Chondrocyte (in vitro differentiated cells): Measurements from ENCODE around the gene ZC3H11A. TPM values are rescaled to one million over a fixed set of nuclear protein-coding genes. Genes with fewer than 3 reads are reported as not detected.
A peak's percentile ranks its signal among the peaks of the same experiment; 100 is the strongest.
"Not testable (repeated sequence)": the region's sequence is repeated elsewhere in the genome, so short reads cannot be mapped to it uniquely, and the experiment has no call there.

ENCODE experiments used
- DNase-seq: peaks from one replicate; pipeline ENCODE4 v3.0.0; 2021; ENCODE audit warnings: mixed read lengths, low spot score
- H3K27ac Mint-ChIP-seq: one replicate; pipeline ENCODE4 v1.8.0; 2021; ENCODE audit warnings: mild to moderate bottlenecking, moderate library complexity, mixed read lengths; ENCODE audit not compliant: unreplicated experiment
- H3K27me3 Mint-ChIP-seq: 2 replicates; pipeline ENCODE4 v1.8.0; 2021; ENCODE audit warnings: low read depth, mixed read lengths
- H3K36me3 Mint-ChIP-seq: 2 replicates; pipeline ENCODE4 v1.8.0; 2021; ENCODE audit warnings: low read depth, mixed read lengths
- H3K4me1 Mint-ChIP-seq: 2 replicates; pipeline ENCODE4 v1.8.0; 2021; ENCODE audit warnings: low read depth, mild to moderate bottlenecking, mixed read lengths
- H3K4me3 Mint-ChIP-seq: one replicate; pipeline ENCODE4 v1.8.0; 2021; ENCODE audit warnings: mild to moderate bottlenecking, moderate library complexity, mixed read lengths; ENCODE audit not compliant: unreplicated experiment
- H3K9me3 Mint-ChIP-seq: 2 replicates; pipeline ENCODE4 v1.8.0; 2021; ENCODE audit warnings: low read depth, mixed read lengths
- CTCF ChIP-seq: fragments of 200-600 bp; sonication (generic); IDR thresholded peaks from 2 replicates; pipeline ENCODE4 v1.5.0; 2021; ENCODE audit warnings: antibody characterized with exemption, mild to moderate bottlenecking, moderate library complexity
- total RNA-seq: library from RNA; stranded (reverse); gene quantifications from 3 replicates; pipeline ENCODE4 v1.2.1, GENCODE V29; 2021

The ZC3H11A gene
- total RNA-seq, 1 donor from 2014 or later, result 80.8 TPM

- H3K27ac Mint-ChIP-seq, result no peak overlapping the region
- H3K9me3 Mint-ChIP-seq, result no peaks in the 10 kb centered on the region
- no peak overlapping the region for H3K4me3 Mint-ChIP-seq
- TF ChIP-seq CTCF, result no peak
- H3K27me3 Mint-ChIP-seq, result no peaks in the 10 kb centered on the region
- H3K4me1 Mint-ChIP-seq, result peaks cover 11% of the 10 kb centered on the region
- DNase-seq, result no peak
- H3K36me3 Mint-ChIP-seq, result no peaks in the 10 kb centered on the region
Observed at GRCh38 chr1:203756036-203756435, 39.4 kb upstream of the ZC3H11A start.

- H3K27ac Mint-ChIP-seq, H3K36me3 Mint-ChIP-seq, H3K4me3 Mint-ChIP-seq: not testable (repeated sequence)
Observed at GRCh38 chr1:203758749-203759148, 36.7 kb upstream of the ZC3H11A start.

GRCh38 chr1:203760506-203760905 lies 34.9 kb upstream of the ZC3H11A start:
- peaks cover 2% of the 10 kb centered on the region for H3K27me3 Mint-ChIP-seq
- peaks cover 4% of the 10 kb centered on the region for H3K4me1 Mint-ChIP-seq

More at GRCh38 chr1:203758749-203759148, 36.7 kb upstream of the ZC3H11A start:
- H3K27me3 Mint-ChIP-seq, DNase-seq, H3K9me3 Mint-ChIP-seq, H3K4me1 Mint-ChIP-seq: not testable (repeated sequence)

GRCh38 chr1:203761958-203762357 lies 33.5 kb upstream of the ZC3H11A start:
- H3K36me3 Mint-ChIP-seq, H3K4me1 Mint-ChIP-seq, H3K27ac Mint-ChIP-seq, H3K27me3 Mint-ChIP-seq, DNase-seq, H3K4me3 Mint-ChIP-seq, H3K9me3 Mint-ChIP-seq: not testable (repeated sequence)

More at GRCh38 chr1:203760506-203760905, 34.9 kb upstream of the ZC3H11A start:
- H3K9me3 Mint-ChIP-seq, result no peaks in the 10 kb centered on the region
- TF ChIP-seq CTCF, result no peak
- no peak overlapping the region for H3K4me3 Mint-ChIP-seq
- no peak overlapping the region for H3K27ac Mint-ChIP-seq
- no peak for DNase-seq
- no peaks in the 10 kb centered on the region for H3K36me3 Mint-ChIP-seq

- Mint-ChIP-seq H3K36me3 (no peaks in the 10 kb centered on the region), H3K9me3 (no peaks in the 10 kb centered on the region), H3K27ac (no peak overlapping the region), H3K4me3 (no peak overlapping the region), H3K27me3 (peaks cover 2% of the 10 kb centered on the region), H3K4me1 (no peaks in the 10 kb centered on the region)
- no peak for TF ChIP-seq CTCF
- DNase-seq, result no peak
Observed at GRCh38 chr1:203763505-203763904, 31.9 kb upstream of the ZC3H11A start.

- Mint-ChIP-seq H3K4me3 (no peak overlapping the region), H3K27me3 (peaks cover 2% of the 10 kb centered on the region), H3K27ac (no peak overlapping the region), H3K36me3 (no peaks in the 10 kb centered on the region), H3K9me3 (no peaks in the 10 kb centered on the region), H3K4me1 (peaks cover 3% of the 10 kb centered on the region)
- peak; percentile 3 for DNase-seq
- no peak for TF ChIP-seq CTCF
Observed at GRCh38 chr1:203764105-203765028, 31.1 kb upstream of the ZC3H11A start.
